GM19099 (cell line): ENCODE measurements around the gene ASIP.

ENCODE experiments used
- POLR2A ChIP-seq: IDR thresholded peaks from 3 replicates; pipeline ENCODE4 v1.6.1; 2011; ENCODE audit warnings: low read depth; ENCODE audit not compliant: insufficient read length; ENCODE audit errors: extremely low read depth

Gene ASIP

DNA sequence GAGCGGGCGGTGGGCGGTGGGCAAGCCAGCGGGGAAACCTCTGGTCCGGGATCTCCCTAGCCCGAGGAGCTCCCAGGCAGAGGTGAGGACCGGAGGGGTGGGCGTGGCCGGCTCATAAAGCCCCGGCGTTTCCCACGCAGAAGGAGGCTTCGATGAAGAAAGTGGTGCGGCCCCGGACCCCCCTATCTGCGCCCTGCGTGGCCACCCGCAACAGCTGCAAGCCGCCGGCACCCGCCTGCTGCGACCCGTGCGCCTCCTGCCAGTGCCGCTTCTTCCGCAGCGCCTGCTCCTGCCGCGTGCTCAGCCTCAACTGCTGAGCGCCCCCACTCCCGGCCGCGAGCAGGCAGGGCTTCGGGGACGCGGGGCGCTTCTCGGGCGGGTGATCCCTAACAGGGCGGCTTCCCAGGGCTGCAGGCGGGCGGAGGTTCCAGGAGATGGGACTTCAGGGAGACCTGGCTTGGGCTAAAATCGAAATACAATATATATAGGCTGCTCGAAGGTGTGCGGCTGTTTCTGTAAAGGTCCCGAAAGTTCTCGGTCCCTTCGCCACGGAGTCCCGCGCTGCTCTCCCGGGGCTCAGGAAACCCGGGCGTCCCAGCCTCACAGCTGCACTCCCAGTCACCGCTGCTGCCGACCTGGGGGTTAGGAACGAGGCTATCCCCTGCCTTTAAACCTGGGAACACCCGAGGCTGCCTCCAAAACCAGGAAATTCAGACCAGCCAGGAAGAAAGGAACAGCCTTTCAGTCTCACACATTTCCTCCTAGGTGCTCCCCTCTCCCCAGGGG is 27.8 kb downstream of the ASIP start:
- no peak for TF ChIP-seq POLR2A

DNA sequence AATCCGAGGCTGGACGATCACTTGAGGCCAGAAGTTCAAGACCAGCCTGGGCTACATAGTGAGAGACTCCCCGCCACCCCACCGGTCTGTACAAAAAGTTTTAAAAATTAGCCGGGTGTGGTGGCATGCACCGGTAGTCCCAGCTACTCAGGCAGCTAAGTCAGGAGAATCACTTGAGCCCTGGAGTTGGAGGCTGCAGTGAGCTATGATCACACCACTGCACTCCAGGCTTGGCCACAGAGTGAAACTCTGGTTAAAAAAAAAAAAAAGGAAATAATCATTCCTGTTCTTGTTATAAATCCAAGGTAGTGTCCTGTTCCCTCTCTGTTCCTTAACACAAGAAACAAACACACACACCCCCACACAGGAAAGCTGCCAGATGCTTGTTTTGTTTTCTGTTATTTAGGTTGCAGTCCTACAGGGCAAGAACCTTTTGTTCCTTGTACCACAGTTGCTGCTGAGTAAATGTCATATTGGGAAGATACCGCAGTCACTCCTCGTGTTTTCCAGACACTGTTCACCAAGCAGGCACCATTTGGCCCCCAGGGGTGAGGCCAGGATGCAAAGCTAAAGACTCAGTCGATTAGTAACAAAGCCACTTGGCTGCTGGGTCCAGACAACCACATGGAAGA is 28.9 kb downstream of the ASIP start:
- TF ChIP-seq POLR2A, result no peak

DNA sequence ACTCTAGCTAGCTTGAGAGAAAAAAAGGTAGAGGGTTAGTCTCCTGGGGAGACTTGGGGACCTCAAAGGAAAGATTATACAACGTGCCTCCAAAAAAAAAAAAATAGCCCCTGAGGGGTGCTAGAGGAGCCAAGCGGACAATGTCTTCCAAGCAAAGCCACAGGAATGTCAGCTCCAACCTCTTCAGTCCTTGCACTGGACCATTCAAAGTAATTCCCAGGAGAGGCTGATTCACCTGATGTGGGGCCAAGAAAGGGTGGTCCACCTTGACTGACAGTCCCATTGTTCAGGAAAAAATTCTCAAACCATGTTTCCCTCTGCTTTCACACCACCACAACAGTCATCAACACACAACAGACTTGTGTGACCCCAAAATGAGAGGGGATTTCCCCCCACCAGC is 30.7 kb downstream of the ASIP start:
- TF ChIP-seq POLR2A, result no peak

DNA sequence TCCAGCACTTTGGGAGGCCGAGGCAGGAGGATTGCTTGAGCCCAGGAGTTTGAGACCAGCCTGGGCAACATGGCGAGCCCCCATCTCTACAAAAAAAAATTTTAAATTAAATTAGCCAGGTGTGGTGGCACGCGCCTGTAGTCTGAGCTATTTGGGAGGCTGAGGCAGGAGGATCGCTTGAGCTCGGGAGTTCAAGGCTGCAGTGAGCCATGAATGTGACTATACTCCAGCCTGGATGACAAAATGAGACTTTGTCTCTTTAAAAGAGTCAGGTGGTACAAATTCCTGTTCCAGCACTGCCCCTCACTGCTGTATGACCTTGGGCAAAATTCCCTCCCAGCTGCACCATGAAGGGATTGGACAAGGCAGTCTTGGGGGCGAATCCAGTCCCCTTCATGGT is 33.5 kb downstream of the ASIP start:
- TF ChIP-seq POLR2A, result no peak

DNA sequence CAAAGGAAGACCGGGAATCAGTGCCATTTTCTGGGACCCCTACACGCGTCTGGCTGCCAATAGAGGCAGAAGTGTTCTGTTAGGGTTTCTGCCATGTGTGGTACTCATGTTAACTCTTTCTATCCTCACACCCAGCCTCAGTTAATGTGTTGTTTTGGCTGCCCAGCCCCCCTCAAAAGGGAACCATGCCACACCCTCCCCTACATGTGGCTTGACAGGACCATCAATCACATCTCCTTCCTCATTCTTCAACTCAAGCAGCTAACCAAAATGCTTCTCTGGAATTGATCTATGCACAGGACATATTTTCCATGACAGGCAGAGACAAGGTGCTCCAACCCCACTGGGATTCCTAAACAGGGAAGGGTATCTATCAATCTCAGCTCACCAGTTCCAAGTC is 40.0 kb downstream of the ASIP start:
- TF ChIP-seq POLR2A, result no peak

DNA sequence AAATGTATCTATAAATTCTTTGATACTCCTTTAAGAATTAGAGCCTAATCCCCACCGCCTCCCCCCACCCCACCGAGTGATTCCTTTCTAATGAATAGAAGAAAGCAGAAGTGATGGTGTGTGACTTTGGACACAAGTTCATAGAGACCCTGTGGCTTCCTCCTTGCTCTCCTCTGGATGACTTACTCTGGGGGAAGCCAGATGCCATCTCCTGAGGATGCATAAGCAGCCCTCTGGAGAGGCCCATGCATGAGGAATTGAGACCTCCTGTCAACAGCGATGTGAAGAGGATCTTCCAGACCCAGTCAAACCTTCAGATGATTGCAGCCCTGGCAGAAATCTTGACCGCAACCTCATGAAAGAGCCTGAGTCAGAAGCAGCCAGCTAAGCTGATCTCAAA is 40.8 kb downstream of the ASIP start:
- no peak for TF ChIP-seq POLR2A

DNA sequence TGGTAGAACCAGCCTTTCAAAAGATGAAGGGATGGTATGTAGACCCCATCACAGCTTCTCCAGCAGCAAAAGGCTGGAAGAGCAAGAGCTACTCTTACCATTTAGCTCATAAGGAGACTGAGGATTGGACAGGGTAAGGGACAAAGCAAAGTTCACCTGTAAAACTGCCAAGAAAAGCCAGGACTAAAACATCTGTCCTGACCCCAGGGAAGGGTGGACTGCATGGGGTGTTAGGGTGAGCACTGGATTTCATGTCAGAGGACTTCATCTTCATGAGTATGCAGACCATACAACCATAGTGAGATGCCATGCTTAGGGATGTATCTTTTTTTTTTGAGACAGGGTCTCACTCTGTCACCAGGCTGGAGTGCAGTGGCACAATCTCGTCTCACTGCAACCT is 42.6 kb downstream of the ASIP start:
- TF ChIP-seq POLR2A, result no peak

DNA sequence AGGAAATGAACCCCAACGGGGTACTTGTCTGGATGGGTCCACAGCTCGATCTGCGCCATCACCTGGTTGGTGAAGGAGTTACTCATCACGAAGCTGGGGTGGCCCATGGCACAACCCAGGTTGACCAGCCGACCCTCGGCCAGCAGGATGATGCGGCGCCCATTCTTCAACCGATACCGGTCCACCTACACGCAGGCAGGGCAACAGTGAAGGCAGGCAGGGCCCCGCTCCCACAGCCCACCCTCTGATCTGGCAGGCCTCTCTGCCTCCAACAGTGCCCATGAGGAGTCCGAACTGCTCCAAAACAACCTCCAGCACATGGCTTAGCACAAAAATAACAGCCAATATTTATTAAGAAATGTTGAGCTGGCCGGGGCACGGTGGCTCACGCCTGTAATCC is 44.2 kb downstream of the ASIP start:
- TF ChIP-seq POLR2A, result no peak

DNA sequence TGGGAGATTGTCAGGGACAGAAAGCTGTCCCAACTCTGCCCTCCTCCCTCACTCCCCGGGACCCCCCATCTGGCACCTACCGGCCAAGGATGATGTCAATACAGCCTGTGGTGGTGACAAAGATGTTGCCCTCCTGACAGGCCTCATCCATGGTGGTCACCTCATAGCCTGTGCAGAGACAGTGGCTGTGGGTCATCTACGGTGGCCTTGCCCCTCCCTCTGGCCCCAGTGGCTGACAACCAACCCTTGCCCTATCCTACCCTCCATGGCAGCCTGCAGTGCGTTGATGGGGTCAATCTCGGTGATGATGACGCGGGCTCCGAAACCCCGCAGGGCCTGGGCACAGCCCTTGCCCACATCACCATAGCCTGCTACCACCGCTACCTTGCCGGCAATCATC is 49.2 kb downstream of the ASIP start:
- TF ChIP-seq POLR2A, result no peak

DNA sequence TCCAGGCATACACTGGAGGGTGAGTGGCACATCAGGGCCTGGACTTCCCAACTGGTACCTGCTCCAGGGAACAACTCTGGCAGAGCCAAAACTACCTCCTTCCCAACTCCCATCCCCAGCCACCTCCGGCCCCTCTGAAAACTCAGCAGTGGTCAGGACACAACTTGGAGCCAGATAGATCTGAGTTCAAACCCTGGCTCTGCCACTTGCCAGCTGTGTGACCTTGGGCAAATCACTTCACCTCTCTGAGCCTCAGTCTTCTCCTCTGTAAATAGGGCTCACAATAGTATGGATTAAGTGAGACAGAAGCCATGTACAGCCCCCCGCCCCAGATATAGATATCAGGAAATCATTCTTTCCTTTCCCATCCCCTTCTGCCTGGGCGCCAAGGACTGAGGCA is 51.3 kb downstream of the ASIP start:
- TF ChIP-seq POLR2A, result no peak

DNA sequence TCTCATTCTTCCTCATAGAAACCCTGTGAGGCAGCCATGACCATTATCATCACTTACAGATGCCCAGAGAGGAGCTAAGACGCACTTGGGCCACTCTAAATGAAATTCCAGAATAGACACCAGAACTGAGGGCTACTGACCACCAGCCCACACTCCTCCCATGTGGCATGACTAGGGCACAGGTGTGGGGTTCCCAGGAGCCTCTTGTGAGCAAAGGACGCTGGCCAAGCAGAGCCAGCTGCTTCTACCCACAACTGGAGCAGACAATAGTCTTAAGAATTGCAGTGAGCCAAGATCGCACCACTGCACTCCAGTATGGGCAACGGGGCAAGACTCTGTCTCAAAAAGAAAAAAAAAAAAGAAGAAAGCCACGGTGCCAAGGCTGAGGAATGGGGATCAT is 51.9 kb downstream of the ASIP start:
- no peak for TF ChIP-seq POLR2A

DNA sequence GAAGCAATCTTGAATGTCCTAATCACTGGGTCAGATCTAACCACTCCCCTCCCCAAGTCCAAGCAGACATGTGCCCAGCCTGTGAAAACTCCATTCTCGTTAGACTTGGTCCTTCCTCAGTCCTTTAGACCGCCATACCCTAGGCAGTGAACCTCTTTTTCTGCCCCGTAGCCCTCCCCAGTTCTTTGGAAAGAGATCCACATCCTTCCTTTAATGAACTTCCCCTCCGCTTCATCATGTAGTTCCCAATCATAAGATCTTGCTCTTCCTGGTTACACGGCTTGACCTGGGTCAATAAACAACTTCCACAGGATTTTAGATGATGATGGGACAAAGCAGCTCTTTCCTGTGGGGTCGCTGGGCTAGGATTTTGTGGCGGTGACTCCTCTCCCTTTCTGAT is 52.4 kb downstream of the ASIP start:
- TF ChIP-seq POLR2A, result no peak

DNA sequence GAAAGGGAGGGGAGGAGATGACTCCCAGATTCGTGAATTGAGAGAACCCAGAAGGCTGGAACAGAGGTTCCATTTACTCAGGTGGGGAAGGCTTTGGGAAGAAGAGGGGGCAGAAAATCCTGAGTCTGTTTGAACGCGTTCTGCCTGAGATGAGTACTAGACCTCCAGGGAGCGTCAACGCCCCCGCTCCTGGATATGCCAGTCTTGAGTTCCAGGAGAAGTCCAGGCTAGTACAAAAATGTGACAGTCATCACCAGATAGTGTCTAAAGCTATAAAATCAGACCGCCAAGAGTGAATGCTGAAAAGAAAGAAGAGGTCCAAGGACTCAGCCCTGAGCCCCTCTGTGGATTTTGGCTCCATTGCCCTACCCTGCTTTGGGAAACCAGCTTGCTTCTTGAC is 53.3 kb downstream of the ASIP start:
- no peak for TF ChIP-seq POLR2A

DNA sequence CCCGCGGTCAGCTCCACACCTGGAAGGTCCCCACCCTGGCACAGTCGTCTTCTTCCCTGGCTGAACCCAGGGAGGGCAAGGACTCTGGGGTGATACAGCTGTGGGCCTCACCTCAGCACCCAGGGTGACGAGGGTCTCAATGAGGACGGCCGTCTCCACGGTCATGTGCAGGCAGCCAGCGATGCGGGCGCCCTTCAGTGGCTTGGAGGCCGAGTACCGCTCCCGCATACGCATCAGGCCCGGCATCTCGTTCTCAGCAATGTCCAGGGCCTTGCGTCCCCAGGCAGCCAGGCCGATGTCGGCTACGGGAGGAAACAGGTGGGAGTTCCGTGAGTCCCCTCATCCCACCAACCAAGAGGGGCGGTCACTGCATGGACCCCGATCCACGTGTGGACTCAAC is 54.1 kb downstream of the ASIP start:
- no peak for TF ChIP-seq POLR2A

DNA sequence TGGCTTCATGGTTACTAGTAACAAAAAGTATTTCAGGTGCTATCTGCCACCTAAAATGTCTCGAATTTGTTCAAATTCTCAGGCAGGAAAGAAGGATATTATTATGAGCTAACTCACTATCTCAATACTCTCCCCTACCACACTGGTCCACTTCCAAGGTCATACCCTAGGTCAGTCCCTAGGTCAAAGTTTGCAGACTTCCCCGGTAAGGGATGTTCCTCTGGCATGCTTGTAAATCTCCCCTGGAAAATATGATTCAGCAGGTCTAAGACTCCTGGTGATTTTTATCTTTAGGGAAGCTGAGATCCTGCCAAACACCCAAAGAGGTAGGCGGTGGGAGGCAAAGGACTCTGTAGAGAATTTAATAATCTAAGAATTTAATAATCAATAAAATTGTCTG is 55.2 kb downstream of the ASIP start:
- TF ChIP-seq POLR2A, result no peak

DNA sequence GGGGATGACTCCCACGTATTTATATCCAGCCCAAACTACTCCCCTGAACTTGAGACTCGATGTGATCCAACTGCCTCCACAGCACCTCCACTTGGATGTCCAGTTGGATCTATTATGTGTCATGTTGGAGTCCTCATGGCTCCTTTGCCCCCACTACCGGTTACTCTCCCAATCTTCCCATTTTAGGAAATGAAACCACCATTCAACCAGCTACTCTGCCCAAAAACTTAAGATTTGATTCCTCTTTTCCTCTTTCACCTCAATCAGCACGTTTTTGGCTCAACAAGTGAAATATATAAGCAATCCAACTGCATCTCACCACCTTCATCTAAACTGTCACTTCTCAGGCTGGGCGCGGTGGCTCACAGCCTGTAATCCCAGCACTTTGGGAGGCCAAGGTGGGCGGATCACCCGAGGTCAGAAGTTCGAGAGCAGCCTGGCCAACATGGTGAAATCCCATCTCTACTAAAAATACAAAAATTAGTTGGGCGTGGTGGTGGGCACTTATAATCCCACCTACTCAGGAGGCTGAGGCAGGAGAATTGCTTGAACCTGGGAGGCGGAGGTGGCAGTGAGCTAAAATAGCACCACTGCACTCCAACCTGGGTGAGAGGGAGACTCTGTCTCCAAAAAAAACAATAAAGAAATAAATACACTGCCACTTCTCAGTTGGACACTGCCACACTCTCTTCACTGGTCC is 58.5 kb downstream of the ASIP start:
- TF ChIP-seq POLR2A, result no peak
